ENCODE data around the gene GNAO1.

Gene GNAO1

GRCh38 chr16:56247018-56247417, 55.7 kb downstream of the GNAO1 start:
- Histone ChIP-seq H3K4me2 (ENCODE audit: low read depth, low read length) (no peak overlapping the region), H3K4me1 (ENCODE audit: low read length) (no peaks in the 10 kb centered on the region), H3K27me3 (replicated peaks; ENCODE audit: insufficient read depth, low read length) (no peaks in the 10 kb centered on the region), H3K79me2 (ENCODE audit: low read length) (no peaks in the 10 kb centered on the region), H4K20me1 (ENCODE audit: insufficient read depth, low read length) (no peaks in the 10 kb centered on the region), H3K9me2 (replicated peaks; ENCODE audit: insufficient read depth, low read length) (no peaks in the 10 kb centered on the region), H2AFZ (ENCODE audit: low read length) (no peak overlapping the region), H3K9me3 (replicated peaks; ENCODE audit: insufficient read depth, low read length) (no peaks in the 10 kb centered on the region), H3F3A (ENCODE audit: insufficient read depth, low read length) (no peaks in the 10 kb centered on the region), H3K36me3 (replicated peaks; ENCODE audit: insufficient read depth, low read length) (no peaks in the 10 kb centered on the region), H3K9ac (ENCODE audit: low read length) (no peak overlapping the region), H3K4me3 (ENCODE audit: low read length) (no peak overlapping the region), H3K27ac (ENCODE audit: low read length) (no peak overlapping the region)
- TF ChIP-seq EZH2phosphoT487 (IDR thresholded peaks at IDR 0.05; ENCODE audit: low read length): no peak
- DNase-seq: no peak

- no peaks in the 10 kb centered on the region for H3K9me2 ChIP-seq (replicated peaks; ENCODE audit: insufficient read depth, low read length)
- no peaks in the 10 kb centered on the region for H4K20me1 ChIP-seq (ENCODE audit: insufficient read depth, low read length)
- no peak overlapping the region for H3K9ac ChIP-seq (ENCODE audit: low read length)
- no peaks in the 10 kb centered on the region for H3K36me3 ChIP-seq (replicated peaks; ENCODE audit: insufficient read depth, low read length)
- H3K27me3 ChIP-seq (replicated peaks; ENCODE audit: insufficient read depth, low read length): no peaks in the 10 kb centered on the region
- no peaks in the 10 kb centered on the region for H3K9me3 ChIP-seq (replicated peaks; ENCODE audit: insufficient read depth, low read length)
- H3F3A ChIP-seq (ENCODE audit: insufficient read depth, low read length): no peaks in the 10 kb centered on the region
- no peak overlapping the region for H2AFZ ChIP-seq (ENCODE audit: low read length)
- H3K4me2 ChIP-seq (ENCODE audit: low read depth, low read length): no peak overlapping the region
- H3K4me3 ChIP-seq (ENCODE audit: low read length): no peak overlapping the region
- H3K4me1 ChIP-seq (ENCODE audit: low read length): no peaks in the 10 kb centered on the region
- TF ChIP-seq CTCF (IDR thresholded peaks at IDR 0.05; ENCODE audit: low read length) (no peak), EZH2 (optimal IDR thresholded peaks at IDR 0.05; ENCODE audit: low read depth, low read length) (no peak), EZH2phosphoT487 (IDR thresholded peaks at IDR 0.05; ENCODE audit: low read length) (no peak)
- DNase-seq: no peak
- no peak overlapping the region for H3K27ac ChIP-seq (ENCODE audit: low read length)
- H3K79me2 ChIP-seq (ENCODE audit: low read length): no peaks in the 10 kb centered on the region
Measured at GRCh38 chr16:56247808-56248207, 56.5 kb downstream of the GNAO1 start.

- Histone ChIP-seq H3K36me3 (replicated peaks; ENCODE audit: insufficient read depth, low read length) (no peaks in the 10 kb centered on the region), H3K9ac (ENCODE audit: low read length) (no peak overlapping the region), H3K79me2 (ENCODE audit: low read length) (no peaks in the 10 kb centered on the region), H3K9me2 (replicated peaks; ENCODE audit: insufficient read depth, low read length) (no peaks in the 10 kb centered on the region), H3F3A (ENCODE audit: insufficient read depth, low read length) (no peaks in the 10 kb centered on the region), H3K4me2 (ENCODE audit: low read depth, low read length) (no peak overlapping the region), H3K9me3 (replicated peaks; ENCODE audit: insufficient read depth, low read length) (no peaks in the 10 kb centered on the region), H4K20me1 (ENCODE audit: insufficient read depth, low read length) (no peaks in the 10 kb centered on the region), H3K27ac (ENCODE audit: low read length) (no peak overlapping the region), H3K4me1 (ENCODE audit: low read length) (no peaks in the 10 kb centered on the region), H3K27me3 (replicated peaks; ENCODE audit: insufficient read depth, low read length) (no peaks in the 10 kb centered on the region), H3K4me3 (ENCODE audit: low read length) (no peak overlapping the region), H2AFZ (ENCODE audit: low read length) (no peak overlapping the region)
- no peak for TF ChIP-seq CTCF (IDR thresholded peaks at IDR 0.05; ENCODE audit: low read length)
- TF ChIP-seq EZH2 (optimal IDR thresholded peaks at IDR 0.05; ENCODE audit: low read depth, low read length): no peak
- TF ChIP-seq EZH2phosphoT487 (IDR thresholded peaks at IDR 0.05; ENCODE audit: low read length): no peak
- no peak for DNase-seq
Measured at GRCh38 chr16:56252835-56253234, 61.5 kb downstream of the GNAO1 start.

- TF ChIP-seq EZH2 (optimal IDR thresholded peaks at IDR 0.05; ENCODE audit: low read depth, low read length): no peak
- no peak for TF ChIP-seq CTCF (IDR thresholded peaks at IDR 0.05; ENCODE audit: low read length)
- Histone ChIP-seq H3K27me3 (replicated peaks; ENCODE audit: insufficient read depth, low read length) (no peaks in the 10 kb centered on the region), H4K20me1 (ENCODE audit: insufficient read depth, low read length) (no peaks in the 10 kb centered on the region), H3F3A (ENCODE audit: insufficient read depth, low read length) (no peaks in the 10 kb centered on the region), H3K4me2 (ENCODE audit: low read depth, low read length) (no peak overlapping the region), H3K9me2 (replicated peaks; ENCODE audit: insufficient read depth, low read length) (no peaks in the 10 kb centered on the region), H3K36me3 (replicated peaks; ENCODE audit: insufficient read depth, low read length) (no peaks in the 10 kb centered on the region), H3K4me1 (ENCODE audit: low read length) (no peaks in the 10 kb centered on the region), H3K79me2 (ENCODE audit: low read length) (no peaks in the 10 kb centered on the region), H3K4me3 (ENCODE audit: low read length) (no peak overlapping the region), H3K27ac (ENCODE audit: low read length) (no peak overlapping the region), H2AFZ (ENCODE audit: low read length) (no peak overlapping the region), H3K9me3 (replicated peaks; ENCODE audit: insufficient read depth, low read length) (no peaks in the 10 kb centered on the region), H3K9ac (ENCODE audit: low read length) (no peak overlapping the region)
- DNase-seq: no peak
Measured at GRCh38 chr16:56255904-56256303, 64.6 kb downstream of the GNAO1 start.

Measured in MM.1S (cell line).